H9 (cell line): Measurements from ENCODE around the gene ZFP91. TPM values are rescaled to one million over a fixed set of nuclear protein-coding genes. Genes with fewer than 3 reads are reported as not detected.

Experiments used
- DNase-seq: peaks from one replicate; pipeline ENCODE4 v3.0.0-alpha.2; 2017
- H2AFZ ChIP-seq: one replicate; pipeline ENCODE4 v1.6.1; 2013; ENCODE audit warnings: mild to moderate bottlenecking, low read length, control low read depth, moderate library complexity
- H2AK5ac ChIP-seq: 2 replicates; pipeline ENCODE4 v1.6.1; 2013; ENCODE audit warnings: low read length, control low read depth, mixed read lengths; ENCODE audit not compliant: insufficient read length
- H2BK120ac ChIP-seq: one replicate; pipeline ENCODE4 v1.6.1; 2013; ENCODE audit warnings: low read depth, mild to moderate bottlenecking, low read length, control low read depth, inconsistent platforms; ENCODE audit not compliant: poor library complexity, severe bottlenecking
- H2BK12ac ChIP-seq: 2 replicates; pipeline ENCODE4 v1.6.1; 2013; ENCODE audit warnings: low read length, control low read depth, mixed read lengths, low read depth; ENCODE audit not compliant: insufficient read length
- H2BK15ac ChIP-seq: 2 replicates; pipeline ENCODE4 v1.6.1; 2013; ENCODE audit warnings: low read depth, low read length, control low read depth
- H2BK20ac ChIP-seq: one replicate; pipeline ENCODE4 v1.6.1; 2013; ENCODE audit warnings: low read depth, mild to moderate bottlenecking, low read length, control low read depth, inconsistent platforms; ENCODE audit not compliant: poor library complexity, severe bottlenecking
- H2BK5ac ChIP-seq: 2 replicates; pipeline ENCODE4 v1.6.1; 2013; ENCODE audit warnings: low read length, control low read depth, mixed read lengths; ENCODE audit not compliant: insufficient read length
- H3K14ac ChIP-seq: 2 replicates; pipeline ENCODE4 v1.6.1; 2013; ENCODE audit warnings: low read length, control low read depth; ENCODE audit not compliant: insufficient read depth
- H3K18ac ChIP-seq: 2 replicates; pipeline ENCODE4 v1.6.1; 2013; ENCODE audit warnings: low read depth, mild to moderate bottlenecking, mixed read lengths, low read length, control low read depth; ENCODE audit not compliant: insufficient read length
- H3K23ac ChIP-seq: 2 replicates; pipeline ENCODE4 v1.6.1; 2013; ENCODE audit warnings: low read length, control low read depth, mixed read lengths, low read depth; ENCODE audit not compliant: insufficient read length
- H3K23me2 ChIP-seq: 2 replicates; pipeline ENCODE4 v1.6.1; 2013; ENCODE audit warnings: low read depth, mild to moderate bottlenecking, mixed read lengths, low read length, control low read depth; ENCODE audit not compliant: insufficient read length, poor library complexity, severe bottlenecking
- H3K27ac ChIP-seq: 2 replicates; pipeline ENCODE4 v1.5.1; 2013; ENCODE audit warnings: low read length, control low read depth, mixed read lengths, low read depth; ENCODE audit not compliant: insufficient read length
- H3K27me3 ChIP-seq: 2 replicates; pipeline ENCODE4 v1.6.1; 2013; ENCODE audit warnings: low read length, control low read depth, inconsistent platforms; ENCODE audit not compliant: insufficient read depth
- H3K4ac ChIP-seq: 2 replicates; pipeline ENCODE4 v1.6.1; 2013; ENCODE audit warnings: low read depth, mild to moderate bottlenecking, control low read depth, inconsistent platforms, low read length, moderate library complexity
- H3K4me1 ChIP-seq: 2 replicates; pipeline ENCODE4 v1.6.1; 2013; ENCODE audit warnings: low read length, control low read depth, inconsistent platforms; ENCODE audit not compliant: insufficient read depth
- H3K4me2 ChIP-seq: 2 replicates; pipeline ENCODE4 v1.6.1; 2013; ENCODE audit warnings: low read length, control low read depth, mixed read lengths; ENCODE audit not compliant: insufficient read length, insufficient read depth
- H3K56ac ChIP-seq: 2 replicates; pipeline ENCODE4 v1.6.1; 2013; ENCODE audit warnings: low read depth, mild to moderate bottlenecking, mixed read lengths, low read length, control low read depth; ENCODE audit not compliant: insufficient read length
- H3K79me1 ChIP-seq: 2 replicates; pipeline ENCODE4 v1.6.1; 2013; ENCODE audit warnings: low read depth, mild to moderate bottlenecking, moderate library complexity, low read length, control low read depth, inconsistent platforms; ENCODE audit not compliant: insufficient read depth, poor library complexity, severe bottlenecking
- H3K79me2 ChIP-seq: 2 replicates; pipeline ENCODE4 v1.6.1; 2013; ENCODE audit warnings: low read length, control low read depth, inconsistent platforms; ENCODE audit not compliant: insufficient read depth
- H3K9ac ChIP-seq: 2 replicates; pipeline ENCODE4 v1.6.1; 2013; ENCODE audit warnings: low read length, control low read depth, mixed read lengths; ENCODE audit not compliant: insufficient read length; ENCODE audit errors: extremely low read depth
- H3K9me3 ChIP-seq: one replicate; pipeline ENCODE4 v1.6.1; 2013; ENCODE audit warnings: low read depth, low read length, inconsistent platforms; ENCODE audit not compliant: control insufficient read depth
- H3T11ph ChIP-seq: one replicate; pipeline ENCODE4 v1.6.1; 2013; ENCODE audit warnings: mild to moderate bottlenecking, low read length, control low read depth, inconsistent platforms
- H4K20me1 ChIP-seq: one replicate; pipeline ENCODE4 v1.6.1; 2013; ENCODE audit not compliant: control insufficient read depth, insufficient read length, insufficient read depth
- H4K5ac ChIP-seq: 2 replicates; pipeline ENCODE4 v1.6.1; 2013; ENCODE audit warnings: low read depth, mild to moderate bottlenecking, mixed read lengths, low read length, control low read depth; ENCODE audit not compliant: insufficient read length
- H4K8ac ChIP-seq: replicated peaks from 2 replicates; pipeline ENCODE4 v1.6.1; 2013; ENCODE audit warnings: low read length, control low read depth, mixed read lengths, low read depth; ENCODE audit not compliant: insufficient read length
- H4K91ac ChIP-seq: 2 replicates; pipeline ENCODE4 v1.6.1; 2013; ENCODE audit warnings: low read depth, mild to moderate bottlenecking, moderate library complexity, mixed read lengths, low read length, control low read depth; ENCODE audit not compliant: insufficient read length
- H3K27ac Mint-ChIP-seq, 3 experiments: 2 replicates in 2 of 3; 3 replicates in 1 of 3; pipeline ENCODE4 v1.8.0; 2020 to 2021; ENCODE audit warnings: mixed read lengths in 3 of 3, mild to moderate bottlenecking in 1 of 3, moderate library complexity in 1 of 3
- H3K27me3 Mint-ChIP-seq: 2 replicates; pipeline ENCODE4 v1.8.0; 2021; ENCODE audit warnings: low read depth, mild to moderate bottlenecking, moderate library complexity, mixed read lengths
- H3K36me3 Mint-ChIP-seq, 3 experiments: 2 replicates in 2 of 3; 3 replicates in 1 of 3; pipeline ENCODE4 v1.8.0; 2020 to 2021; ENCODE audit warnings: low read depth in 3 of 3, mixed read lengths in 3 of 3; ENCODE audit not compliant: insufficient read depth in 1 of 3
- H3K4me1 Mint-ChIP-seq, 2 experiments: 2 replicates each; pipeline ENCODE4 v1.8.0; 2020; ENCODE audit warnings: mixed read lengths in 2 of 2
- H3K4me3 Mint-ChIP-seq, 2 experiments: 2 replicates in 1 of 2; 3 replicates in 1 of 2; pipeline ENCODE4 v1.8.0; 2020 to 2021; ENCODE audit warnings: mild to moderate bottlenecking in 2 of 2, mixed read lengths in 2 of 2, moderate library complexity in 1 of 2
- H3K9me3 Mint-ChIP-seq, 2 experiments: 2 replicates in 1 of 2; 3 replicates in 1 of 2; pipeline ENCODE4 v1.8.0; 2020; ENCODE audit warnings: mild to moderate bottlenecking in 2 of 2, mixed read lengths in 2 of 2, moderate library complexity in 1 of 2
- CTCF ChIP-seq: fragments of 200-600 bp; sonication (generic); conservative IDR thresholded peaks from 3 replicates; pipeline ENCODE4 v1.8.0; 2021; ENCODE audit warnings: antibody characterized with exemption, mild to moderate bottlenecking
- total RNA-seq: library from RNA; stranded (reverse); gene quantifications from 2 replicates; pipeline ENCODE4 v1.2.1, GENCODE V29; 2021

The ZFP91 gene
- total RNA-seq, 1 experiment from 2014 or later: 32.9 TPM

- peaks cover 28 to 32% of the 10 kb centered on the region in 2 experiments for H3K9me3 Mint-ChIP-seq
Measured at GRCh38 chr11:58645854-58646253, 67.0 kb downstream of the ZFP91 start.

More at GRCh38 chr11:58645854-58646253, 67.0 kb downstream of the ZFP91 start:
- no peak for DNase-seq
- H3K18ac ChIP-seq: no peak overlapping the region
- no peaks in the 10 kb centered on the region for H3K23me2 ChIP-seq
- no peak overlapping the region for H2BK5ac ChIP-seq
- H2AFZ ChIP-seq: no peak overlapping the region
- H3K9me3 ChIP-seq: peaks cover 22% of the 10 kb centered on the region
- no peaks in the 10 kb centered on the region for H3K79me1 ChIP-seq
- no peak overlapping the region for H3K4me2 ChIP-seq
- no peak overlapping the region for H4K5ac ChIP-seq
- no peak overlapping the region for H3K56ac ChIP-seq
- no peak overlapping the region for H2BK12ac ChIP-seq
- H3K9ac ChIP-seq: no peak overlapping the region
- no peak overlapping the region for H3K4ac ChIP-seq
- TF ChIP-seq CTCF: no peak
- Mint-ChIP-seq H3K27me3 (peaks cover 2% of the 10 kb centered on the region), H3K36me3 (peaks cover 7 to 10% (median 8%) of the 10 kb centered on the region in 3 experiments; a peak in 5 of 7 replicates), H3K4me3 (no peak overlapping the region), H3K27ac (no peak overlapping the region), H3K4me1 (peaks cover under 1 to 3% of the 10 kb centered on the region in 2 experiments; a peak in 2 of 4 replicates)
- H2BK15ac ChIP-seq: no peak overlapping the region
- H2AK5ac ChIP-seq: no peak overlapping the region
- no peak overlapping the region for H3K27ac ChIP-seq
- no peak overlapping the region for H3T11ph ChIP-seq
- no peak overlapping the region for H3K23ac ChIP-seq
- no peaks in the 10 kb centered on the region for H3K27me3 ChIP-seq
- no peak overlapping the region for H3K14ac ChIP-seq
- no peaks in the 10 kb centered on the region for H3K79me2 ChIP-seq
- H2BK120ac ChIP-seq: no peak overlapping the region
- no peak overlapping the region for H4K91ac ChIP-seq
- H4K20me1 ChIP-seq: no peaks in the 10 kb centered on the region
- H2BK20ac ChIP-seq: no peak overlapping the region
- H4K8ac ChIP-seq: no peak overlapping the region
- no peaks in the 10 kb centered on the region for H3K4me1 ChIP-seq
